Fibroblast of skin of back (primary cell): ENCODE results near the gene XRN1.
A peak's percentile ranks its signal among the peaks of the same experiment; 100 is the strongest.
"Not testable (repeated sequence)": the region's sequence is repeated elsewhere in the genome, so short reads cannot be mapped to it uniquely, and the experiment has no call there.

ENCODE experiments used
- DNase-seq: peaks from one replicate; pipeline ENCODE4 v3.0.0-alpha.2; 2013

Gene XRN1

DNA sequence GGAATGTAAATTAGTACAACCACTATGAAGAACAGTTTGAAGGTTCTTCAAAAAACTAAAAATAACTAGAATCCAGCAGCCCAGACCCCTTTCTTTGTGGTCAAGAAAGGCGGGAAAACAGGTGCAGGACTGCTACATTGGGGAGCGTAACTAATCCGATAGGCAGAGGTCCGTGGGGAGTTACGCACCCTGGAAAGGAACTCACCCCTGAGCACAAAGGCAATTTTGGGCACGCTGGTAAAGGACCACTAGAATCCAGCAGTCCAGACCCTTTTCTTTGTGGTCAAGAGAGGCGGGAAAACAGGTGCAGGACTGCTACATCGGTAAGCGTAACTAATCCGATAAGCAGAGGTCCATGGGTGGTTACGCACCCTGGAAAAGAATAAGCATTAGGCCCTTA, 9.7 kb downstream of the XRN1 start:
- not testable (repeated sequence) for DNase-seq

- no peak for DNase-seq
These were observed 10.8 kb downstream of the XRN1 start for GRCh38 chr3:142436951-142437585.

- DNase-seq = no peak
These were observed 13.3 kb downstream of the XRN1 start for GRCh38 chr3:142434503-142434902.

DNA sequence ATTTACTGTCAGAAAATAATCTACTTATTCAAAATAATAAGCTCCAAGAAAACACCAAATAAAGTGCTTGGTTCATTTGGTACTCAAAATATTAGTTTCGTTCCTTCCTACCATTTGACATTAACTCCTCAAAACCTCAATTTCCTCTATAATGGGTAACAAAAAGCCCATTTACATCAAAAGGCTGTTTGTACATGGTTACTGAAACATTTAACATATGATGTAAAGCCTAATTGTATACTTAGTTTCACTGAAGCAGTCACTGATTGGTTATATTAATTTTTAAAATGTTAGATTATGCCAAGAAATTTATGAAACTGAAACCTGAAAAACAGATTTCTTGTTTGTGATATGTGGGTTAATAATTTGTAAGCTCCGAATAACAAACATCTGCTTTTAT, 14.7 kb downstream of the XRN1 start:
- DNase-seq = no peak

GRCh38 chr3:142429582-142429981, 18.3 kb downstream of the XRN1 start:
- no peak for DNase-seq

DNA sequence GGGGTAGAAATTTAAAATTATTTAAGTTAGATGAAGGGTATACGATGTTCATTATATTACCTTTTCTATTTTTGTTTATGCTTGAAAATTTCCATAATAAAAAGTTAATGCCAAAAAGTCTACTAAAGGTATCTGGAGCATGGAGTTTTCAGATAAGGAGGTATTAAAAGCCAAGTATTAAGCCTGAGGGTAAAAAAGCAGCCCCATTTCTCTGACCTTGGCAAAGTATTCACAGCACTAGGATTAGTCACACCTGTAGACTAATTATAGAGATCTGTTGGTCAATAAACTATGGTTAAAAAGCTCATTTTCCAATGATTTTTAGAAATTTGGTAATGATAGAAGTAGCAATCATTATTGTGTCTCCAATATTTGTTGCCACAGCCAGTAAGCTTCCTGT, 23.1 kb downstream of the XRN1 start:
- no peak for DNase-seq

- no peak for DNase-seq
These were observed 28.8 kb downstream of the XRN1 start for GRCh38 chr3:142418926-142419592.

DNA sequence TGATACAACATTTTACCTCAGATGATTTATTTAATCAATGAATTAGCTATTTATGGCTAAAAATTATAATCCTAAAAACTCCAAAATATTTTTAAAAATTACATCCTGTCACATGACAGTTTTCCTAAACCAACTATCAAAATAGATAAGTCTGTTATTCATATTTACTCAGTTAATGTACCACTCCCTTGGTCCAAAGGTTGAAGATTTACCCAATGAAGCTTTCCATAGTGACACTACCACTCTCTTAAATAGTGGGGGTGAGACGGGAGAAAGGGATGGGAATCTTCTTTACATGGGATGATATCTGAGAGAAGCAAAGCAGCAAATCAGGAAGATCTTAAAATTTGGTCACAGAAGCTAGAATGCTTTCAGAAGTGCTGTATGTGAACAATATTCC, 30.5 kb downstream of the XRN1 start:
- no peak for DNase-seq

GRCh38 chr3:142400537-142400936, 47.3 kb downstream of the XRN1 start:
- DNase-seq = not testable (repeated sequence)

GRCh38 chr3:142394921-142395622, 52.8 kb downstream of the XRN1 start:
- no peak for DNase-seq

GRCh38 chr3:142385078-142385477, 62.8 kb downstream of the XRN1 start:
- DNase-seq = no peak

- DNase-seq = no peak
These were observed 73.2 kb downstream of the XRN1 start for GRCh38 chr3:142374687-142375086.

GRCh38 chr3:142369576-142369975, 78.3 kb downstream of the XRN1 start:
- DNase-seq = peak; percentile 5

DNA sequence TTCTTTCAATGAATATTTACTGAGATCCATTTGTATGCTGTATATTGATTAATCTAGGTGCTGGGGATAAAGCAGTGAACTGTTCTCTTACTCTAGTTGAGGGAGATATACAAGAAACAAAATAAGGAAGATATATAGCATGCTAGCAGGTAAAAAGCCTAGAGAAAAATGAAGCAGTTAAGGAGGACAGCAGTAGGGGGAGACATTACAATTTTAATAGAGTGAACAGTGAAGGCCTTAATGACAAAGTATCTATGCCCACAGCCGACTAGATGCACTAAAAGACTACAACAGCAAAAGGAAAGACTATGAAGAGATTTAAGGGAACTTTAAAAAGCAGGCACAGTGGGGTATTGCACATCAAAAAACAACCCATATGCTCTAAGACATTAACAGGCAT, 81.4 kb downstream of the XRN1 start:
- no peak for DNase-seq

DNA sequence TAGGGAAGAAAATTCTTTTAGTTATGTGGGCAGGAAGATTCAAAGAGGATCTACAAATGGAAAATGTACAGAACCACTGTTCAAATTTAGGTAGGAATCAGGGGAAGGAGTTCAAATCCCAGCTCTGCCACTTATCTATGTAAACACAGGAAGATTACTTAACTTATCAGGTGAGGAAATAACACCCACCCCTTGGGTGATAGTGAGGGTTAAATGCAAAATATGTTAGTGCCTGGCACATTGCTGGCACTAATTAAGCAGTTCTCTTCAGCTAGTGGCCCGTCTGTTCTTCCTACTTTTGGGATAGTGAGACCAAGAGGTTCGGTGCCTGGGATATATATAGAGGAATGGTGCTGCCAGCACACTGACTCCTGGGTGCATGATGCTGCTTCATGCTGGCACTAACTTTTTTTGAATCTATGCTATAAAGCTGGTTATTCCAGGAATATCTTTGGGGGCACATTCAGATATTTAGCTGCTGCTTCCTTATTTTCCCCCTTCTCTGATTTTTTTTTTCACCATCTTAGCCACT, 83.8 kb downstream of the XRN1 start:
- no peak for DNase-seq

- not testable (repeated sequence) for DNase-seq
These were observed 84.4 kb downstream of the XRN1 start for GRCh38 chr3:142363433-142363832.

- no peak for DNase-seq
These were observed 88.5 kb downstream of the XRN1 start for GRCh38 chr3:142359367-142359766.

DNA sequence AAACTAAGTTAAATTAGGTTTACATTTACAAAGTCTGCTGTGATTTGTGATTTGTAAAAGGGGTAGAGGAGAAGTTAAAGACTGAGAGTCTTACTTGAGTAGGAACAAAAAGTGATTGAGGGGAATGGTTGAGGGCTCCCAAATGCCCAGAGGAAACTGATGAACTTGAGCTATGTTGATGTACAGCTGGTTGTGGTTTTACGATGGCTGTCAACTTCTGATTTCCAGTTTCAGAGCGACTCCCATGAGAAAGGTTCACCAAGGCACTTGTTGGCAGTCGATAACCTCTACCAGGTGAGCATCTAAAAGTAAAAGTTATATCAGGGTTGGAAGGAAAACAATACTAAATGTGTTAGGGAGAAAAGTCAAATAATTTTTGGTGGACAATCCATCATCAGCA, 91.0 kb downstream of the XRN1 start:
- no peak for DNase-seq

DNA sequence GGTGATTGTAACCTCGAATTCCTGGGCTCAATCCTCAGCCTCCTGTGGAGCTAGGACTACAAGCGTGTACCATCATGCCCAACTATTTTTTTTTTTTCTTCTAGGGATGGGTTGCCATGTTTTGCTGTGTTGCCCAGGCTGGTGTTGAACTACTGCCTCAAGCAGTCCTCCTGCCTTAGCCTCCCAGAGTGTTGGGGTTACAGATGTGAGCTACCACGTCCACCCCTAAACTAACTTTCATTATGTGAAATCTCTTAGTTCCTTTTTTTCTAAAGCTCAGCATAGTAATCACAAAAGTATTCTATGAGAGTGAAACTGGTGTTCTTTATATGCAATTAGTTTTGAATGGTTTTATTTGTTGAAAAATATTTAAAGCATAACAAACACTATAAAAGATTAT, 92.1 kb downstream of the XRN1 start:
- DNase-seq = no peak

DNA sequence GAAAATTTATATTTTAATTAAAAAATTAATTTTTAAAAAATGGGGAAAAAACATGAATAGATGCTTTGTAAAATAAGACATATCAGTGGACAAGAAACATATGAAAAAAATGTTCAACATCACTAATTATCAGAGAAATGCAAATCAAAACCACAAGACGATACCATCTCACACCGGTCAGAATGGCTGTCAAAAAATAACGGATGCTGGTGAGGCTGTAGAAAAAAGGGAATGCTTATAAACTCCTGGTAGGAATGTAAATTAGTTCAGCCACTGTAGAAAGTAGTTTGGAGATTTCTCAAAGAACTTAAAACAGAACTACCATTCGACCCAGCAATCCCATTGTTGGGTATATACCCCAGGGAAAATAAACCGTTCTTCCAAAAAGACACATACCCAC, 93.8 kb downstream of the XRN1 start:
- DNase-seq = no peak

GRCh38 chr3:142353571-142353970, 94.3 kb downstream of the XRN1 start:
- DNase-seq = peak; percentile 48

GRCh38 chr3:142352698-142353097, 95.1 kb downstream of the XRN1 start:
- DNase-seq = not testable (repeated sequence)

DNA sequence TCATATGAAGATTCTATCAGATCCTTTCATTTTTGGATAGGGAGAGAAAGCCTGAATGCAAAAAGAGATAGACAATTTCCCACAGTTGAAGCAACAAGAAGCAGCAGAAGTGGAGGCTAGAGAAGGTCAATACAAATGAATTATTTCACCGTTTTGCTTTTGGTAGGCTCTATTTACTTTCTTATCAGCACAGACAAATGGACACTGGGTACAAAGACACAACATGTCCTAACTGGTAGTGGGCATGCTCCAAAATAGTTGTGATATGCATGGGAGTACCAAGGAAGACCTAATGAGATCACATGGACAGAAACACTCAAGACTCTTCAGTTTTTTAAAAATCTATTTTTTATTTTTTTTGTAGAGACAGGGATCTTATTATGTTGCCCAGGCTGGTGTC, 99.4 kb downstream of the XRN1 start:
- no peak for DNase-seq

GRCh38 chr3:142337994-142338393, 109.8 kb downstream of the XRN1 start:
- no peak for DNase-seq
